ENCODE measurements around the gene PSMG3.
A peak's percentile ranks its signal among the peaks of the same experiment; 100 is the strongest.

Gene PSMG3

DNA sequence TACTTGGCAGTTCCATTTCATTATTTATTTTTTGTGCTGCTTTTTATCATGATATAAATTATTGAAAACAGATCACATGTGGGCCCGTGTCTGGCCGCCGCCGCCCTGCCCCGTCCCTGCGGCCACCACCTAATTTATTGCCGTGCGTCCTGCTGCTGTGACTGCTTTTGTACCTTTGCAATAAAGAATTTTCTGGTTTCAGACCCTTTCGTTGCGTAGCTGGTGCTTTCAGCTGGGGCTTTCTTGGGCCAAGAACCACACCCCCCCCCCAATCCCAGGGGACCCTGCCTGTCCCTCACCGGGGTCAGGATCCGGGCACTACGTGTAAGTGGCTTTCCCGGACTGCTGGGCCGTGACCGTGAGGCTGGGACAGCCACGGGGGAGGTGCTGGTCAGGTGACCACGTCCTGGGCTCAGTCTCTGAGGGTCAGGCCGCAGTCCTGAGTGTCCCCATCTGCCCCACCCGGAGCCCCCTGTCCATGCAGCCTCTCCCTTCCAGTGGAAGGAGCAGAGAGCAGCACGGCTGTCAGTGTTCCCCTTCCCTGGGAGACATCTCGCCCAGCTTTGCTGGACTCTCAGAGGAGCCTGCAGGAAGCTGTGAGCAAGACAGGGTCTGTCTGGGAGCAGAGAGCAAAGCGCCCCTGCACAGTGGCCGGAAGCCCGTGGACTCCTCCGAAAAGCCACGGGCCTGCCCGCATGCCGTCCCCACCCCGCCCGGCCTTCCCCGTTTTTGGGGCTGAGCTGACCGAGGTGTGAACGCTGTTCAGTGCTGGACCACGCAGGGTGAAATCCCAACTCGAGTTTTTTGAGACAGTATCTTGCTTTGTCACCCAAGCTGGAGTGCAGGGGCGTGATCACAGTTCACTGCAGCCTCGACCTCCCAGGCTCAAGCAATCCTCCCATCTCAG lies 26.7 kb downstream of the PSMG3 start:
- no peak for DNase-seq

- no peak for DNase-seq
These were observed 27.5 kb downstream of the PSMG3 start for GRCh38 chr7:1542329-1542728.

GRCh38 chr7:1541431-1542162 lies 28.2 kb downstream of the PSMG3 start:
- DNase-seq = no peak

DNA sequence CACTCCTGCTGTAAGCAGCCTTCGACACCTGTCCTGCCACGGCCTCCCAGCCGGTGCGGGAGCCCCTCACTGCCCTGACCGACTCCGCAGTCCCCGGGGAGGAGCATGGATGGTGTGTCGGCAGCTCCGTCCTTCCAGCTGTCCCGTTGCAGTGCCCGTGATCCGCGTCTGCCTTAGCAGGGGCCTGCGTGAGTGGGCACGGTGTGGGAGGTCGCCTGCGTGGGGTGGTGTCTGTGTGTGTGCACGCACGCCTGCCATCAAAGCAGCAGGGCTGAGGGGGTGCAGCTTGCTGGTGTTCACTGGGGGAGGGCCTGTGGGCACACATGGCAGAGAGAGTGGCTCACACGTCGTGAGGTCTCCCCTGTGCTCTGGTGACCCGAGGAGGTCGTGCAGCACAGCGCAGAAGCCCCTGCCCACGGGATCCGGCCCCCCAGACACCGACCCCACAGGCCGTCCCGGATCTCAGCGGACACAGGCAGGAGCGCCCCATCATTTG lies 29.0 kb downstream of the PSMG3 start:
- DNase-seq = no peak

- no peak for DNase-seq
These were observed 29.7 kb downstream of the PSMG3 start for GRCh38 chr7:1539882-1540775.

DNA sequence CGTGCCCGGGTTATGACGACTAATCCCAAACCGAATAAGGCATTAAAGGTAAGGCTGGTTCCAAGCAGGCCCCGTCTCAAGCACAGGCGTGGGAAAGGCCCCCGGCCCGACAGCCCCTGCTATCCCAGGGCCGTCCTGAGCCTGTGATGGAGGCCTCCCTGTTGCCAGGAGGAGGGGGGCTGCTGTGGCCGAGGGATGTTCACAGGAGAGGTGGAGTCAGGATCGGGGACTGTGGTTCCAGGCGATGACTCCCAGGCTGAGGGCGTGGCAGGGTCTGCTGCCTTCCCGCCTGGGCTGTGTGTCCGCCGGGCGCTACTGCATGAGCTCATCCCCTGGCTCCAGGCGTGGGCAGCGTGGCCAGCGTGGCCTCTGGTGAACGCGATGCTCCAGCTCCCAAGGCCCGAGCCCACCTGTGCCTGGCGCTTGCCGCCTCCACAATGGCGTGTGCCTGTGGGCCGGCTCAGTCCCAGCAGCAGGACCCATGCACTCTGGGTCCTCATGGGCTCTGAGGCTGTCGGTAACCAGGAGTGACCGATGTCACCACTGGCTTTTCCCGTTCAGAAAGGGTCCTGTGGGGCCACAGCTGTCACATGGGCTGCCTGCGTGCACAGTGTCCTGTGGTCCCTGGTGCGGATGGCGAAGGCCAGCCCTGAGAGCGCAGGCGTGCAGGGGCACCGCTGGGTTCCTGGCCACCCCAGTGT lies 30.5 kb downstream of the PSMG3 start:
- DNase-seq = no peak

DNA sequence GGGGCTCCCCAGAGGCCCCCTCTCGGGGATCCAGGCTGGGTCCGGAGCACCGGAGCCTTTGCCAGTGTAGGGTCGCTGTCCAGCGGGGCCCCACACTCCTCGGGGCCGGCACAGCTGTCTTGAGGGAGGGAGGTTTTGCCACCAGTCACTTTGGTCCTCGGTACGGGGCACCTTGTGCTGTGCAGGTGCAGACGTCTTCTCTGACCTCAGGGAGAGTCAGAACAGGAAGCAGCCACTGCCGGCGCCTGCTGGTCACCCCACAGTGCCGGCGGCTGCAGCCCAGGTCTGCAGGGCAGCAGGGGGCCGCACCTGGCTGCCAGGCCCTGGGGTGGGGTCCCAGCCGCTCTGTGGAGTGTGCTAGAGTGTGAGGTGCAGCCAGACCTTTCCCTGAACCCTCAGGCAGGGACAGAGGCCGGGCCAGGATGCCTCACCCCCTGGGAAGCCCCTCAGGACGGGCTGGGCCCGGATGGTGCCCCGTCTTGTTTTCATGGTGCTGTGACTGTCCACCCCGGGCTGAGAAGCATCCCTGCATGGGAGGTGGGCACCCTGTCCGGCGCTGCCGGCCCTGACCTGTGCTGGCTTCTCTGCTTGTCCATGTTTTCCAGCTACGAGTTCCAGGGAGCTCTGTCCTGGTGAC lies 31.2 kb downstream of the PSMG3 start:
- DNase-seq = no peak

- DNase-seq = peak; percentile 29
These were observed 32.1 kb downstream of the PSMG3 start for GRCh38 chr7:1537535-1538412.

GRCh38 chr7:1536743-1537534 lies 32.9 kb downstream of the PSMG3 start:
- no peak for DNase-seq

DNA sequence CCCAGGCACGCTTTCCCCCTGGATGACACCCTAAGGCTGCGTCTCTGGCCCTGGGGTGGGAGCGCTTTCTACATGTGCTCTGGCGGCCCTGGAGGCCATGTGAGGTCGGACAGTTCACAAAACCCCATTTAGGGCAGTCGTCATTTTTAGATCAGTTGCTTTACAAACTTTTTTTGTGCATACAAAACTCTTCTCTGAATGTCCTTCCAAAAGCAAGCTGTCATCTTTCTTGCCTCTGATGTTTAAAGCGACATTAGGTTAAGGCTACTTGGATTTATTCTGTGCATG lies 33.4 kb downstream of the PSMG3 start:
- no peak for DNase-seq

- DNase-seq = no peak
These were observed 34.0 kb downstream of the PSMG3 start for GRCh38 chr7:1535701-1536454.

DNA sequence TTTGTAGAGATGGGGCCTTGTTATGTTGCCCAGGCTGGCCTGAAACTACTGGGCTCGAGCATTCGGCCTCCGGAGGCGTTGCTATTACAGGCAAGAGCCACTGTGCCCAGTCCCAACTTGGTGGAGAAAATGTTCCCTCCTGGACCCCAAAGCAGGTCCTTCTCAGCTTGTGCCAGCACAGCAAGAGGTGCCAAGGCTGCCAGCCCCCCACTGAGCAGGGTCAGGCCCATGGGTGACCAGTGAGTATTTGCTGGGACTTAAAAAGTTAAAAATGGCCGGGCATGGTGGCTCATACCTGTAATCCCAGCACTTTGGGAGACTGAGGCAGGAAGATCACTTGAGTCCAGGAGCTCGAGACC lies 34.8 kb downstream of the PSMG3 start:
- no peak for DNase-seq

GRCh38 chr7:1534330-1535099 lies 35.3 kb downstream of the PSMG3 start:
- DNase-seq = no peak

- no peak for DNase-seq
These were observed 36.1 kb downstream of the PSMG3 start for GRCh38 chr7:1533547-1534329.

DNA sequence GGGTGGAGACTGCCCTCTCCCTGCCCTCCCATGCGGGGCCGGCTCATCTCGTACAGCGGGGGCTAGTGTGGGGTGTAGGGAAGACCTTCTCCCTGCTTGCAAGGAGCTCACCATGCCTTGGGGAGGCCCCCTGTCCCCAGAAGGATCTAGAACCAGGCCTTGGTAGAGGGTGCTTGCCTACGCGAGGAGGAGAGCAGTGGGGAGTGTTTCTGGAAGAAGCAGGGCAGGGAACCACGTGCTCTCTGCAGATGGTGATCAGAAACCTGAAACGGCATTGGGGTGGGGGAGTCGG lies 36.6 kb downstream of the PSMG3 start:
- no peak for DNase-seq

DNA sequence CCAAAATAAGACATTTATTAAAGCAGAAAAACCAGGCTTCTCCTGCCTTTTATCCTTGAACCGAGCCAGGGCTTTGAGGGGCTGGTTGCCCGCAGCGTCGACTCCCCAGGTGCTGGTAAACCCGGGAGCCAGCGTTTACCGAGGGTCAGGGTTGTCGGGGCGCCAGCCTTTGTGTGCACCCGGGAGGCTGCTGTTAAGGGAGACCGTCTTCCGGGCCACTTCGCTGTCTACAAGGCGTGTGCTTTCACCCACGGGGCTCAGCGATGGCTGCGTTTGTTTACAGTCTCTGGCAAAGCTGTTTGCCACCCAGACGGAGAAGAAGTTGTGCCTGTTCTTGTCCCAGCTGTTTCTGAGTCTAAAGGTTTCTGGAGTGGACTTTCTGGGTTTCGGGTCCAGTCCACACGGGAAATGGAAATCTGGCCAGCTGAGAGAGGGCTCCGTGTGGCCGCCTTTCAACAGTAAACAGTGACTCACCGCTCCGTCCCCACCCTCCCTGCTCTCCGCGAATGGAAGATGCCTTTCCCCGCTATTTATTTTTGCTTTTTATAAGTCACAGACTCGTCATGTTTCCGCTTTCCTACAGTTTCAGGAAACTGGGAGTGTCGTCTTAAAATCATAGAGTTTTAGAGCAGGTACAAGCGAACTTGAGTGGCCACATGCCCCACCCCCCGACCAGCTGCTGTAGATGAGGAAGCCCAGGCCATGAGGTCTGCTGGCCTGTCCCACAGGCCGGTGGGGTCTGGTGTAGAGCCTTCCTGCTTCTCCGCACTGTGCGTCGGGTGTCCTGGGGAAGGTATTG lies 37.2 kb downstream of the PSMG3 start:
- DNase-seq = no peak

DNA sequence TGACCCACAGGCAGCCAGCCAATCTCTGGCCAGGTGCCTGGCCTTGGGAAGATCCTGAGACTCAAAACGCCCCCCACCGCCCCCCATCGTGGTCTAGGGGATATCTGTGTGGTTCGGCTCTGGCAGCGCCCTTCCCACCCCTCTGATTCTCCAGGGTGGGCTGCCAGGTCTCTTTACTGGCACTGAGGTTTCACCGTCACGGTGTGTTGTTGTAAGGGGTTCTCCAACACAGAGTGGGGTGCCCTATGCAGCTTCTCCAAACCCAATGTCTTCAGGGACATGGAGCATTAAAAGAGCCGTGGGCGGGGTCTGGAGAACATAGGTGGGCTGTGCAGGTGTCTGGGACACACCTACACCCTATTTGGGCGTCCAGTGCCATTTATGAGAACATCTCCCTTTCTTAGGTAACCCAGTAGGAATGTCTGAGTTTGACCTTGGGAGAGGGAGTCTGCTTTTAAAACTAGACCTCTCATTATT lies 37.8 kb downstream of the PSMG3 start:
- no peak for DNase-seq

All from NCI-H1105 (cell line).